Mesenchymal stem cell (in vitro differentiated cells and primary cell): ENCODE data around the gene MRPL19.
A peak's percentile ranks its signal among the peaks of the same experiment; 100 is the strongest.

Experiments
- DNase-seq: peaks from one replicate; pipeline ENCODE4 v3.0.0-alpha.2; 2013
- H2AFZ ChIP-seq: one replicate; pipeline ENCODE4 v1.6.1; 2013; ENCODE audit warnings: low read depth, mild to moderate bottlenecking, control low read depth, inconsistent platforms, low read length, moderate library complexity
- H2AK5ac ChIP-seq: 2 replicates; pipeline ENCODE4 v1.6.1; 2013; ENCODE audit warnings: low read length, moderate library complexity, mild to moderate bottlenecking, inconsistent platforms; ENCODE audit not compliant: severe bottlenecking
- H2BK120ac ChIP-seq: one replicate; pipeline ENCODE4 v1.6.1; 2013; ENCODE audit warnings: low read depth, mild to moderate bottlenecking, inconsistent platforms, low read length, moderate library complexity
- H2BK12ac ChIP-seq, 2 experiments: one replicate each; pipeline ENCODE4 v1.6.1; 2013; ENCODE audit warnings: inconsistent platforms in 2 of 2, low read length in 2 of 2, mild to moderate bottlenecking in 2 of 2, moderate library complexity in 2 of 2, control low read depth in 1 of 2
- H2BK15ac ChIP-seq: one replicate; pipeline ENCODE4 v1.6.1; 2013; ENCODE audit warnings: mild to moderate bottlenecking, low read depth, inconsistent platforms; ENCODE audit not compliant: poor library complexity, severe bottlenecking
- H2BK5ac ChIP-seq: 2 replicates; pipeline ENCODE4 v1.6.1; 2013; ENCODE audit warnings: low read depth, mild to moderate bottlenecking, low read length, control low read depth, inconsistent platforms; ENCODE audit not compliant: poor library complexity, severe bottlenecking
- H3K14ac ChIP-seq, 2 experiments: one replicate each; pipeline ENCODE4 v1.6.1; 2013; ENCODE audit warnings: inconsistent platforms in 2 of 2, low read length in 2 of 2, control low read depth in 1 of 2, mild to moderate bottlenecking in 1 of 2, moderate library complexity in 1 of 2
- H3K18ac ChIP-seq, 2 experiments: one replicate each; pipeline ENCODE4 v1.6.1; 2013; ENCODE audit warnings: inconsistent platforms in 2 of 2, low read length in 2 of 2, control low read depth in 1 of 2, low read depth in 1 of 2, mild to moderate bottlenecking in 1 of 2
- H3K23ac ChIP-seq, 2 experiments: one replicate each; pipeline ENCODE4 v1.6.1; 2013; ENCODE audit warnings: inconsistent platforms in 2 of 2, low read length in 2 of 2, mild to moderate bottlenecking in 2 of 2, moderate library complexity in 2 of 2, control low read depth in 1 of 2
- H3K27ac ChIP-seq: 2 replicates; pipeline ENCODE4 v1.5.1; 2013; ENCODE audit warnings: mild to moderate bottlenecking, moderate library complexity, low read length, control low read depth, inconsistent platforms; ENCODE audit not compliant: poor library complexity, severe bottlenecking
- H3K27me3 ChIP-seq, 2 experiments: 2 replicates each; pipeline versions ENCODE4 v1.6.1 to v1.7.0; 2013; ENCODE audit warnings: low read length in 2 of 2, mild to moderate bottlenecking in 2 of 2, moderate library complexity in 2 of 2, control low read depth in 1 of 2, inconsistent platforms in 1 of 2; ENCODE audit not compliant: control insufficient read depth in 1 of 2, insufficient read depth in 1 of 2
- H3K36me3 ChIP-seq, 2 experiments: 2 replicates each; pipeline versions ENCODE4 v1.6.1 to v1.7.0; 2013; ENCODE audit warnings: low read length in 2 of 2, control low read depth in 1 of 2, inconsistent platforms in 1 of 2, low read depth in 1 of 2, mild to moderate bottlenecking in 1 of 2; ENCODE audit not compliant: insufficient read depth in 2 of 2, control insufficient read depth in 1 of 2
- H3K4ac ChIP-seq, 2 experiments: one replicate each; pipeline ENCODE4 v1.6.1; 2013; ENCODE audit warnings: inconsistent platforms in 2 of 2, low read length in 2 of 2, mild to moderate bottlenecking in 2 of 2, moderate library complexity in 2 of 2, control low read depth in 1 of 2, low read depth in 1 of 2
- H3K4me1 ChIP-seq: 2 replicates; pipeline ENCODE4 v1.6.1; 2013; ENCODE audit warnings: low read depth, low read length, control low read depth; ENCODE audit not compliant: control insufficient read depth, insufficient read depth
- H3K4me2 ChIP-seq: 2 replicates; pipeline ENCODE4 v1.6.1; 2013; ENCODE audit warnings: low read length, mild to moderate bottlenecking, inconsistent platforms; ENCODE audit not compliant: poor library complexity, severe bottlenecking
- H3K4me3 ChIP-seq, 2 experiments: 2 replicates each; pipeline versions ENCODE4 v1.5.1 to v1.7.0; 2013; ENCODE audit warnings: low read length in 2 of 2, mild to moderate bottlenecking in 2 of 2, control low read depth in 1 of 2, low read depth in 1 of 2; ENCODE audit not compliant: insufficient read depth in 1 of 2
- H3K79me1 ChIP-seq: replicated peaks from 2 replicates; pipeline ENCODE4 v1.6.1; 2013; ENCODE audit warnings: mild to moderate bottlenecking, control low read depth, low read length, inconsistent platforms; ENCODE audit not compliant: poor library complexity, severe bottlenecking
- H3K9ac ChIP-seq: 2 replicates; pipeline ENCODE4 v1.7.0; 2013; ENCODE audit warnings: mild to moderate bottlenecking, low read length, moderate library complexity
- H3K9me3 ChIP-seq: 2 replicates; pipeline ENCODE4 v1.7.0; 2013; ENCODE audit warnings: mild to moderate bottlenecking, low read length; ENCODE audit not compliant: control insufficient read depth
- H4K8ac ChIP-seq: one replicate; pipeline ENCODE4 v1.6.1; 2013; ENCODE audit warnings: inconsistent platforms, mild to moderate bottlenecking, low read length, moderate library complexity
- H4K91ac ChIP-seq: one replicate; pipeline ENCODE4 v1.6.1; 2013; ENCODE audit warnings: mild to moderate bottlenecking, low read length, inconsistent platforms
- WGBS: methylation state at CpG from one replicate; pipeline ENCODE4 v1.1.7; 2013; ENCODE audit warnings: mixed read lengths; 5-methylcytosine and 5-hydroxymethylcytosine counted together

Gene MRPL19

GRCh38 chr2:75633620-75634019 lies 13.0 kb upstream of the MRPL19 start:
- Histone ChIP-seq H2BK12ac (no peak overlapping the region), H3K79me1 (no peaks in the 10 kb centered on the region), H3K14ac (no peak overlapping the region), H3K9me3 (no peaks in the 10 kb centered on the region), H3K4ac (no peak overlapping the region), H3K23ac (no peak overlapping the region), H3K9ac (no peak overlapping the region), H4K91ac (no peak overlapping the region), H3K27me3 (peaks cover 9% of the 10 kb centered on the region in 2 experiments), H3K4me1 (peaks cover 6% of the 10 kb centered on the region), H2AFZ (no peak overlapping the region), H2BK5ac (no peak overlapping the region), H2BK15ac (no peak overlapping the region), H3K27ac (no peak overlapping the region), H3K36me3 (no peaks in the 10 kb centered on the region), H2AK5ac (no peak overlapping the region), H4K8ac (no peak overlapping the region), H3K4me3 (no peak overlapping the region), H2BK120ac (no peak overlapping the region), H3K18ac (no peak overlapping the region), H3K4me2 (no peak overlapping the region)
- no peak for DNase-seq
- no CpG with 5 or more reads among the region's 3 CpGs for WGBS

GRCh38 chr2:75634945-75635344 lies 11.6 kb upstream of the MRPL19 start:
- Histone ChIP-seq H2BK12ac (no peak overlapping the region), H2AK5ac (no peak overlapping the region), H3K4me1 (peaks cover 6% of the 10 kb centered on the region), H3K27ac (no peak overlapping the region), H3K4ac (no peak overlapping the region), H3K79me1 (no peaks in the 10 kb centered on the region), H3K4me3 (no peak overlapping the region), H4K8ac (no peak overlapping the region), H2BK5ac (no peak overlapping the region), H3K9me3 (no peaks in the 10 kb centered on the region), H4K91ac (no peak overlapping the region), H3K9ac (no peak overlapping the region), H2AFZ (no peak overlapping the region), H2BK120ac (no peak overlapping the region), H3K4me2 (no peak overlapping the region), H3K27me3 (peaks cover 9 to 12% of the 10 kb centered on the region in 2 experiments), H3K23ac (no peak overlapping the region), H3K14ac (no peak overlapping the region), H3K18ac (no peak overlapping the region), H3K36me3 (no peaks in the 10 kb centered on the region), H2BK15ac (no peak overlapping the region)
- no CpG with 5 or more reads among the region's 1 CpG for WGBS
- DNase-seq: no peak

- H3K4ac ChIP-seq: no peak overlapping the region
Measured at GRCh38 chr2:75637568-75637967, 9.0 kb upstream of the MRPL19 start.

GRCh38 chr2:75640621-75641121 lies 5.9 kb upstream of the MRPL19 start:
- no peaks in the 10 kb centered on the region for H3K4me1 ChIP-seq
- H3K18ac ChIP-seq: no peak overlapping the region
- H3K9ac ChIP-seq: peak overlapping the region; percentile 73
- H3K14ac ChIP-seq: no peak overlapping the region
- no peak overlapping the region for H3K4me2 ChIP-seq
- H2AFZ ChIP-seq: no peak overlapping the region
- no peak overlapping the region for H2BK15ac ChIP-seq
- H3K27me3 ChIP-seq: peaks cover 9 to 12% of the 10 kb centered on the region in 2 experiments
- no peaks in the 10 kb centered on the region for H3K79me1 ChIP-seq
- H4K91ac ChIP-seq: no peak overlapping the region
- no peak overlapping the region for H4K8ac ChIP-seq
- no peak overlapping the region for H2AK5ac ChIP-seq
- H3K27ac ChIP-seq: no peak overlapping the region
- H3K9me3 ChIP-seq: no peaks in the 10 kb centered on the region
- peak; percentile 78 for DNase-seq
- H2BK120ac ChIP-seq: no peak overlapping the region
- H3K4me3 ChIP-seq: no peak overlapping the region
- no peak overlapping the region for H3K23ac ChIP-seq
- H2BK12ac ChIP-seq: no peak overlapping the region
- no peaks in the 10 kb centered on the region for H3K36me3 ChIP-seq
- 0% methylated on average over 2 of the region's 3 CpGs for WGBS
- no peak overlapping the region for H2BK5ac ChIP-seq
- H3K4ac ChIP-seq: no peak overlapping the region

More at GRCh38 chr2:75637568-75637967, 9.0 kb upstream of the MRPL19 start:
- H4K8ac ChIP-seq: no peak overlapping the region
- H3K4me2 ChIP-seq: no peak overlapping the region
- H3K4me3 ChIP-seq: no peak overlapping the region
- H2AFZ ChIP-seq: no peak overlapping the region
- no peak overlapping the region for H2BK120ac ChIP-seq
- H3K23ac ChIP-seq: no peak overlapping the region
- 69% methylated on average over 1 of the region's 1 CpG for WGBS
- H2BK5ac ChIP-seq: no peak overlapping the region
- no peak overlapping the region for H2BK12ac ChIP-seq
- H2AK5ac ChIP-seq: no peak overlapping the region
- no peak overlapping the region for H3K27ac ChIP-seq
- no peak for DNase-seq
- no peak overlapping the region for H3K18ac ChIP-seq
- H4K91ac ChIP-seq: no peak overlapping the region
- no peak overlapping the region for H3K14ac ChIP-seq
- peaks cover 9 to 12% of the 10 kb centered on the region in 2 experiments for H3K27me3 ChIP-seq
- H3K4me1 ChIP-seq: no peaks in the 10 kb centered on the region
- H3K36me3 ChIP-seq: no peaks in the 10 kb centered on the region
- H2BK15ac ChIP-seq: no peak overlapping the region
- no peak overlapping the region for H3K9ac ChIP-seq
- no peaks in the 10 kb centered on the region for H3K9me3 ChIP-seq
- no peaks in the 10 kb centered on the region for H3K79me1 ChIP-seq
